MCF 10A (cell line): ENCODE data around the gene PCYT1B. TPM values are rescaled to one million over a fixed set of nuclear protein-coding genes. Genes with fewer than 3 reads are reported as not detected.
"Not testable (repeated sequence)": the region's sequence is repeated elsewhere in the genome, so short reads cannot be mapped to it uniquely, and the experiment has no call there.

Source experiments
- BruUV-seq: library from RNA; stranded (reverse); fragments of 400-500 nt; replicated peaks from 2 replicates; lab custom pipeline; 2021; lab: Mats Ljungman, UMichigan
- CTCF ChIA-PET: fragments of 300-600 bp; sonication (Branson Sonifier 250); formaldehyde crosslinking; extraction: SDS; loops from one replicate; lab custom pipeline; 2021; ENCODE audit warnings: antibody characterized with exemption, inconsistent platforms; lab: Yijun Ruan, JAX
- POLR2A ChIA-PET: fragments of 300-600, 350-650 bp; sonication (Branson Sonifier 250); formaldehyde crosslinking; extraction: SDS; loops from one replicate; lab custom pipeline; 2020; ENCODE audit warnings: antibody characterized with exemption, inconsistent platforms; lab: Yijun Ruan, JAX
- DNase-seq: peaks from one replicate; pipeline ENCODE4 v3.0.0-alpha.2; 2018; ENCODE audit not compliant: unreplicated experiment
- H3K27ac Mint-ChIP-seq: one replicate; pipeline ENCODE4 v1.8.0; 2022; ENCODE audit warnings: mild to moderate bottlenecking, low read depth, mixed read lengths; ENCODE audit not compliant: unreplicated experiment
- H3K27me3 Mint-ChIP-seq: one replicate; pipeline ENCODE4 v1.8.0; 2022; ENCODE audit warnings: mixed read lengths; ENCODE audit not compliant: insufficient read depth, unreplicated experiment
- H3K36me3 Mint-ChIP-seq: one replicate; pipeline ENCODE4 v1.8.0; 2022; ENCODE audit warnings: mild to moderate bottlenecking, moderate library complexity, mixed read lengths; ENCODE audit not compliant: insufficient read depth, unreplicated experiment
- H3K4me1 Mint-ChIP-seq: one replicate; pipeline ENCODE4 v1.8.0; 2022; ENCODE audit warnings: mixed read lengths; ENCODE audit not compliant: insufficient read depth, unreplicated experiment
- H3K4me3 Mint-ChIP-seq: one replicate; pipeline ENCODE4 v1.8.0; 2022; ENCODE audit warnings: mild to moderate bottlenecking, moderate library complexity, mixed read lengths; ENCODE audit not compliant: unreplicated experiment
- H3K9me3 Mint-ChIP-seq: one replicate; pipeline ENCODE4 v1.8.0; 2022; ENCODE audit warnings: mixed read lengths; ENCODE audit not compliant: unreplicated experiment
- CTCF ChIP-seq: fragments of 200-600 bp; IDR thresholded peaks from one replicate; pipeline ENCODE4 v1.8.0; 2022; ENCODE audit warnings: antibody characterized with exemption, mild to moderate bottlenecking; ENCODE audit not compliant: unreplicated experiment
- intact Hi-C: fragments of 100-400 bp; cut with micrococcal nuclease; formaldehyde crosslinking; loops from 2 replicates; pipeline ENCODE4 v1.14.1; 2022
- total RNA-seq: library from RNA; stranded (reverse); gene quantifications from 2 replicates; pipeline ENCODE4 v1.2.3, GENCODE V29; 2022

The PCYT1B gene
- total RNA-seq, 1 experiment from 2014 or later, result not detected

DNA sequence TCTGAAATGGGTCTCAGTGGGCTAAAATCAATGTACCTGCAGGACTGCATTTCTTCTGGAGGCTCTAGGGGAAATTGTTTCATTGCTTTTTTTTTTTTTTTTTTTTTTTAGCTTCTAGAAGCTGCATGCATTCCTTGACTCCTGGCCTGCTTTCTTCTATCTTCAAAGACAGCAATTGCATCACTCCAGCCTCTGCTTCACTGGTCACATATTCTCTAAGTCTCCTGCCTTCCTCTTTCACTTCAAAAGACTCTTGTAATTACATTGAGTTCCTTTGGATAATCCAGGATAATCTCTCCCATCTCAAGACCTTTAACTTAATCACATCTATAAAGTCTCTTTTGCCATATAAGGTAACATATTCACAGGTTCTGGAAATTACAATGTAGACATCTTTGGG, 11.3 kb upstream of the PCYT1B start:
- intact Hi-C loops, result no loop called here
- H3K4me1 Mint-ChIP-seq, result no peaks in the 10 kb centered on the region

DNA sequence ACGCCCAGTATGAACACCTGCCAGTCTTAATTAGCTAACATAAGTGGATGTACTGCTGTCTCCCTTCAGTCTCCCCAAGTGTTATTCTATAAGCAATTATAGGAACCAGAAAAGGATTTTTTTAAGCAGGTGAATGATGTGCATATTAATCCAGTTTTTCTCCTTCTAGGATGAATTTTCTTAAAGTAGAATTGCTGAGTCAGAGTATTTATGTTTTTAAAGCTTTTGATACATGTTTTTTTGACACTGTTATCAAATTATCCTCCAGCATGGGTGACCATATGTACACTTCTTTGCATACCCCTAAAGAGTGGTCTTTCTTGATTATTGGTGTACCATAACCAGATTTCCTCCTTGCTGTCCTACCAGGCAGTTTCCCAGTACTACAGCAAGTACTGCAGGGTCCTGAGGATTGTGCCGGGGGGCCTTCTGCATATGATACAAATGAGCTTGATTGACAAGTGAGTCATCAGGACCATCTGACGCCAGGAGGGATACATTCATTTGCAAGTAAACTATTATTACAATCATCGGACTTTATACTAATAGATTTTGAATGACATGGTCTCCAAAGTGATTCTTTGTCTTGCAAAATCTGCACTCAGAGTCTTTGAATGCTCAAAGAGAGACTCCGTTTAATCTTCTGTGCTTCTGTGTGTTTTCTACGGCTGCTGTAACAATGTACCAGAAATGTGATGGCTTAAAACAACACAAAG, 10.7 kb upstream of the PCYT1B start:
- Mint-ChIP-seq H3K36me3 (no peaks in the 10 kb centered on the region), H3K4me3 (no peak overlapping the region), H3K9me3 (no peaks in the 10 kb centered on the region), H3K27ac (no peak overlapping the region), H3K27me3 (peaks cover 59% of the 10 kb centered on the region), H3K4me1 (no peaks in the 10 kb centered on the region)
- intact Hi-C loops, result no loop called here
- ChIA-PET POLR2A (no interaction called here), CTCF (interaction anchor here (1.2 kb wide), 1 partner anchor 181 kb away, joined by 3 read pairs; no protein-coding TSS in a partner anchor)
- no peak for DNase-seq
- BruUV-seq, result no TSS peak
- TF ChIP-seq CTCF, result no peak

More for the DNA sequence above, 11.3 kb upstream of the PCYT1B start:
- ChIA-PET POLR2A (no interaction called here), CTCF (no interaction called here)
- H3K27me3 Mint-ChIP-seq, result peaks cover 59% of the 10 kb centered on the region
- no peak for TF ChIP-seq CTCF
- H3K36me3 Mint-ChIP-seq, result no peaks in the 10 kb centered on the region
- H3K27ac Mint-ChIP-seq, result no peak overlapping the region
- no TSS peak for BruUV-seq
- no peak for DNase-seq
- H3K4me3 Mint-ChIP-seq, result no peak overlapping the region
- no peaks in the 10 kb centered on the region for H3K9me3 Mint-ChIP-seq

DNA sequence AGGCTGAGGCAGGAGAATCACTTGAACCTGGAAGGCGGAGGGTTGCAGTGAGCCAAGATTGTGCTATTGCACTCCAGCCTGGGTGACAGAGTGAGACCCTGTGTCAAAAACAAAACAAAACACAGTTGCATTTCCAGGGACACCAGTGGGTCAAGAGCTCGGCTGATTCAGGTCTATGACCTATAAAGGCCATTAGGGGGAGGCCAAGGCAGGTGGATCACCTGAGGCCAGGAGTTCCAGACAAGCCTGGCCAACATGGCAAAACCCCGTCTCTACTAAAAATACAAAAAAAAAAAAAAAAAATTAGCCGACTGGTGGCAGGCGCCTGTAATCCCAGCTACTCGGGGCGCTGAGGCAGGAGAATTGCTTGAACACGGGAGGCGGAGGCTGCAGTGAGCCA, 8.5 kb upstream of the PCYT1B start:
- BruUV-seq, H3K4me1 Mint-ChIP-seq, H3K4me3 Mint-ChIP-seq, intact Hi-C loops, H3K27ac Mint-ChIP-seq, CTCF ChIA-PET, DNase-seq, POLR2A ChIA-PET, H3K9me3 Mint-ChIP-seq, H3K36me3 Mint-ChIP-seq: not testable (repeated sequence)
- peaks cover 40% of the 10 kb centered on the region for H3K27me3 Mint-ChIP-seq

DNA sequence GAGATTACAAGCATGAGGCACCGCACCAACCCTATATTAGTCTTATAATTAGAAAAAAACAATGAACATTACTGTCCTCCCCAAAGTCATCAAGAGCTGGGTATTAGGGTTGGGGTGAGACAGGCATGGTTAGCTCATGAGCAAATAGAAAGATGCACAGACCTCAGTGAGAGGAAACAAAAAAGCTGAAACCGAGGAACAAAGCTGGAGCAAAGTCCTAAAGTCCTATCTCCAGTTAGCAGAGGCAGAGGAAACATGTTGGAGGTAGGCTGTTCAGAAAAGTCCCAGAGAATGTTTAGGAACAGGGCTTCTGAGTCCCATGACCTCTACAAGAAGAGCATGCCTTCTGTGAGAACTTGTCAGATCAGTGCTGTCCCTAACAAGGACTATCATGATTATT, 4.6 kb upstream of the PCYT1B start:
- Mint-ChIP-seq H3K27ac (no peak overlapping the region), H3K27me3 (peaks cover 47% of the 10 kb centered on the region)
- no peak for TF ChIP-seq CTCF

More for the DNA sequence above, 4.6 kb upstream of the PCYT1B start:
- CTCF ChIA-PET, result no interaction called here
- Mint-ChIP-seq H3K9me3 (no peaks in the 10 kb centered on the region), H3K4me3 (no peak overlapping the region), H3K36me3 (no peaks in the 10 kb centered on the region), H3K4me1 (no peaks in the 10 kb centered on the region)
- intact Hi-C loops, result no loop called here
- no peak for DNase-seq
- no TSS peak for BruUV-seq
- POLR2A ChIA-PET, result interaction anchor here (0.6 kb wide), 1 partner anchor 251 kb away, joined by 3 read pairs; no protein-coding TSS in a partner anchor
